ENCODE results near the gene PODNL1.

Gene PODNL1

GRCh38 chr19:13955662-13956364 lies 17.6 kb upstream of the PODNL1 start:
- Histone ChIP-seq H3K4me3 (ENCODE audit: low read depth, low read length) (no peak overlapping the region), H3K36me3 (peaks cover 64% of the 10 kb centered on the region), H3K9me3 (ENCODE audit: severe bottlenecking) (no peaks in the 10 kb centered on the region), H3K27me3 (ENCODE audit: insufficient read depth, low read depth, severe bottlenecking) (no peaks in the 10 kb centered on the region), H3K27ac (no peak overlapping the region)
- TF ChIP-seq, protein P1, sequence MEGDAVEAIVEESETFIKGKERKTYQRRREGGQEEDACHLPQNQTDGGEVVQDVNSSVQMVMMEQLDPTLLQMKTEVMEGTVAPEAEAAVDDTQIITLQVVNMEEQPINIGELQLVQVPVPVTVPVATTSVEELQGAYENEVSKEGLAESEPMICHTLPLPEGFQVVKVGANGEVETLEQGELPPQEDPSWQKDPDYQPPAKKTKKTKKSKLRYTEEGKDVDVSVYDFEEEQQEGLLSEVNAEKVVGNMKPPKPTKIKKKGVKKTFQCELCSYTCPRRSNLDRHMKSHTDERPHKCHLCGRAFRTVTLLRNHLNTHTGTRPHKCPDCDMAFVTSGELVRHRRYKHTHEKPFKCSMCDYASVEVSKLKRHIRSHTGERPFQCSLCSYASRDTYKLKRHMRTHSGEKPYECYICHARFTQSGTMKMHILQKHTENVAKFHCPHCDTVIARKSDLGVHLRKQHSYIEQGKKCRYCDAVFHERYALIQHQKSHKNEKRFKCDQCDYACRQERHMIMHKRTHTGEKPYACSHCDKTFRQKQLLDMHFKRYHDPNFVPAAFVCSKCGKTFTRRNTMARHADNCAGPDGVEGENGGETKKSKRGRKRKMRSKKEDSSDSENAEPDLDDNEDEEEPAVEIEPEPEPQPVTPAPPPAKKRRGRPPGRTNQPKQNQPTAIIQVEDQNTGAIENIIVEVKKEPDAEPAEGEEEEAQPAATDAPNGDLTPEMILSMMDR (IDR thresholded peaks at IDR 0.05; ENCODE audit: low read depth, low read length), result no peak
- no peak for DNase-seq

GRCh38 chr19:13954185-13954584 lies 16.0 kb upstream of the PODNL1 start:
- Histone ChIP-seq H3K9me3 (ENCODE audit: severe bottlenecking) (no peaks in the 10 kb centered on the region), H3K4me3 (ENCODE audit: low read depth, low read length) (no peak overlapping the region), H3K27ac (no peak overlapping the region), H3K36me3 (peaks cover 47% of the 10 kb centered on the region), H3K27me3 (ENCODE audit: insufficient read depth, low read depth, severe bottlenecking) (no peaks in the 10 kb centered on the region)
- TF ChIP-seq, protein P1 (IDR thresholded peaks at IDR 0.05; ENCODE audit: low read depth, low read length), result no peak
- DNase-seq, result no peak

DNA sequence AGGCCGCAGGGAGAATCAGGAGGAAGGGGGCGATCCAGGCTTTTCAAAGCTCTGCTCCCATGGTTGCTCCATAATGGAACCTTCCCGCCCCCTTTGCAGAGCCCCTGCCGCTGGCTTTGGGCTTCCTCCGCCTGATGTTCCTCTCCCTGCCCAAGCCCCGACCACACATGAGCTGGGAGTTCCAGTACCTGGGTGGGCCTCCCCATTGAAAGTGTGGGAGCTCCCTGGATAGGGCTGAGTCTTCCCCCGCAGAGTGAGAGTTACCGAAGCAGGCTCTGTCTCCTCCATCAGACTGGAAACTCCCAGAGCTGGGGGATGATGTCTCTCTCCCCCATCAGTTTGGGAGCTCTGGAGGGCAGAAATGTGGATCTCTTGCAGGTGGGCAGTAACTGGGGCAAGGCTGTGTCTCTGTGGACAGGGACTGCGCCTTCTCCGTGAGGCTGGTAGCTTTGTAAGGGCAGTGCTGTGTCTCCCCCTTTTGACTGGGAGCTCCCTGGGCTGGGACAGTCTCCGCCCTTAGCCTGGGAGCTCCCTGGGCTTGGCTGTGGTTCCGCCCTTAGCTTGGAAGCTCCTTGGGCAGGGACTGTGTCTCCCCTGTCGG lies 14.8 kb upstream of the PODNL1 start:
- Histone ChIP-seq H3K4me3 (ENCODE audit: low read depth, low read length) (peak overlapping the region; percentile 64), H3K27ac (peak overlapping the region; percentile 41; the same call in 1 of the 2 replicates), H3K27me3 (ENCODE audit: insufficient read depth, low read depth, severe bottlenecking) (no peaks in the 10 kb centered on the region), H3K36me3 (peaks cover 39% of the 10 kb centered on the region), H3K9me3 (ENCODE audit: severe bottlenecking) (no peaks in the 10 kb centered on the region)
- TF ChIP-seq, protein P1 (IDR thresholded peaks at IDR 0.05; ENCODE audit: low read depth, low read length), result peak; percentile 20; the same call in 1 of the 2 replicates
- DNase-seq, result no peak

DNA sequence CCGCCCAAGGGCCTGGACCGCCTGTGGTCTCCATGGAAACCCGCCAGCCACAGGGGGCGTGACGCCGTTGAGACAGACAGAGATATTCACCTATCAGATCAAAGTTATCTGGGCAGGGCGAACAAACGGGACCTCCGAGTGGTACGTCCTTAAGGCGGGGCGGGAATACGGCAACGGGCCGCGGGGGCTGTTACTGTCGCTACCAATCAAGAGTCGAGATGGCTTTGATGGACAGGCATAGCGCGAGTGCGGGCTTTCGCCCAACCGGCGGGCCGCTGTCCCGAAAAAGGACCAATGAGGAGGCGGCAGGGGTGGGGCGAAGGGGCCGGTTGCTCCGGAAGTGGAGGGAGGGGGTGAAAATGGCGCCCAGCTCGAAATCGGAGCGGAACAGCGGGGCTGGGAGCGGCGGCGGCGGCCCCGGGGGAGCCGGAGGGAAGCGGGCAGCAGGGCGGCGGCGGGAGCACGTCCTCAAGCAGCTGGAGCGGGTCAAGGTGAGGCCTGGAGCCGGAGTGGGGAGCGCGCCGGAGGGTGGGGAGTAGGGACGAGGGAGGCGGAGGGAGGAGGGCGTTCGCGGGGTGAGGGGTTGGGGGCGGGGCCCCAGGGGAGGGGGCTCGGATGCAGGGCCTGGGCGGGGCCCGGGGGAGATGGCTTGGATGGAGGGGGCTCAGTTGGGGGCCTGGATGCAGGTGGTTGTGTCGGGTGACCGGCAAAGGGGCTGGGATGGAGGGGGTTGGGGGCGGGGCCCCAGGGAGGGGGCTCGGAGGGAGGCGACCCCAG lies 14.1 kb upstream of the PODNL1 start, which contains the start of gene DCAF15:
TSS of gene DCAF15 (plus strand) at position 356 of the 777 bp plus-strand sequence. CDS start at position 360, 4 bp downstream.
- H3K36me3 ChIP-seq, result peaks cover 32% of the 10 kb centered on the region
- peak; percentile 99 for DNase-seq
- TF ChIP-seq, protein P1 (IDR thresholded peaks at IDR 0.05; ENCODE audit: low read depth, low read length), result no peak
- H3K27ac ChIP-seq, result peak within 1 kb of the TSS; percentile 98
- H3K4me3 ChIP-seq (ENCODE audit: low read depth, low read length), result peak within 1 kb of the TSS; percentile 64
- H3K9me3 ChIP-seq (ENCODE audit: severe bottlenecking), result no peaks in the 10 kb centered on the region
- no peaks in the 10 kb centered on the region for H3K27me3 ChIP-seq (ENCODE audit: insufficient read depth, low read depth, severe bottlenecking)

GRCh38 chr19:13951799-13952153 lies 13.6 kb upstream of the PODNL1 start:
- Histone ChIP-seq H3K4me3 (ENCODE audit: low read depth, low read length) (peak overlapping the region; percentile 47), H3K27me3 (ENCODE audit: insufficient read depth, low read depth, severe bottlenecking) (no peaks in the 10 kb centered on the region), H3K9me3 (ENCODE audit: severe bottlenecking) (no peaks in the 10 kb centered on the region), H3K27ac (no peak overlapping the region), H3K36me3 (peaks cover 26% of the 10 kb centered on the region)
- TF ChIP-seq, protein P1 (IDR thresholded peaks at IDR 0.05; ENCODE audit: low read depth, low read length), result no peak
- DNase-seq, result no peak

Measured in WERI-Rb-1 (cell line).